AG09309 (cell line): ENCODE measurements around the gene RIPOR3.
A peak's percentile ranks its signal among the peaks of the same experiment; 100 is the strongest.
"Not testable (repeated sequence)": the region's sequence is repeated elsewhere in the genome, so short reads cannot be mapped to it uniquely, and the experiment has no call there.

Experiments
- DNase-seq: peaks from one replicate; pipeline ENCODE4 v3.0.0-alpha.2; 2010; ENCODE audit warnings: low read depth
- H3K4me3 ChIP-seq: 2 replicates; pipeline ENCODE4 v1.5.1; 2011; ENCODE audit warnings: mild to moderate bottlenecking, low read depth, low read length, moderate library complexity; ENCODE audit not compliant: control insufficient read depth
- CTCF ChIP-seq: IDR thresholded peaks from 2 replicates; pipeline ENCODE4 v1.5.1; 2011; ENCODE audit warnings: mild to moderate bottlenecking, low read depth, low read length, inconsistent platforms; ENCODE audit not compliant: insufficient read depth, control insufficient read depth; ENCODE audit errors: missing control alignments

Gene RIPOR3

GRCh38 chr20:50541606-50542041, 149.7 kb downstream of the RIPOR3 start:
- DNase-seq, result no peak
- H3K4me3 ChIP-seq, result no peak overlapping the region
- TF ChIP-seq CTCF, result no peak

- no peak overlapping the region for H3K4me3 ChIP-seq
- TF ChIP-seq CTCF, result peak; percentile 5
- DNase-seq, result no peak
Observed at GRCh38 chr20:50540620-50541605, 150.4 kb downstream of the RIPOR3 start.

GRCh38 chr20:50539798-50540197, 151.5 kb downstream of the RIPOR3 start:
- DNase-seq, H3K4me3 ChIP-seq: not testable (repeated sequence)

- no peak overlapping the region for H3K4me3 ChIP-seq
- no peak for TF ChIP-seq CTCF
- DNase-seq, result no peak
Observed at GRCh38 chr20:50538276-50538675, 153.1 kb downstream of the RIPOR3 start.

- TF ChIP-seq CTCF, result no peak
- no peak overlapping the region for H3K4me3 ChIP-seq
- no peak for DNase-seq
Observed at GRCh38 chr20:50537546-50538201, 153.7 kb downstream of the RIPOR3 start.

GRCh38 chr20:50536333-50536732, 155.0 kb downstream of the RIPOR3 start:
- DNase-seq, result no peak
- H3K4me3 ChIP-seq, result no peak overlapping the region
- TF ChIP-seq CTCF, result no peak
